ENCODE results near the gene MACROH2A1.

GRCh38 chr5:135443161-135443960, 44.3 kb upstream of the MACROH2A1 start:
- TF ChIP-seq CREB1 (IDR thresholded peaks at IDR 0.05; ENCODE audit: low read depth) (no peak), CEBPB (IDR thresholded peaks at IDR 0.05) (no peak), TAF1 (IDR thresholded peaks at IDR 0.05; ENCODE audit: low read depth) (no peak), RAD21 (IDR thresholded peaks at IDR 0.05; ENCODE audit: low read depth) (no peak), NFIC (IDR thresholded peaks at IDR 0.05) (no peak)

Data from Ishikawa (cell line).